HepG2 (cell line): Measurements from ENCODE around the gene PLD2. TPM values are rescaled to one million over a fixed set of nuclear protein-coding genes. Genes with fewer than 3 reads are reported as not detected.

ENCODE experiments used
- AHR ChIP-seq: IDR thresholded peaks from 2 replicates; pipeline ENCODE4 v1.6.1; 2018; ENCODE audit warnings: missing genetic modification reagents, missing compliant biosample characterization
- ARNTL ChIP-seq: sonication (generic); formaldehyde crosslinking; IDR thresholded peaks from 2 replicates; pipeline ENCODE4 v1.4.0; 2020; ENCODE audit warnings: mild to moderate bottlenecking, missing genetic modification reagents
- CHCHD3 ChIP-seq: sonication (generic); formaldehyde crosslinking; IDR thresholded peaks from 2 replicates; pipeline ENCODE4 v1.8.0; 2022; ENCODE audit warnings: mild to moderate bottlenecking, missing genetic modification reagents, moderate library complexity
- CHD4 ChIP-seq: fragments of 200-600 bp; sonication (generic); IDR thresholded peaks from 2 replicates; pipeline ENCODE4 v1.7.0; 2017; ENCODE audit warnings: mild to moderate bottlenecking, low read length, borderline replicate concordance
- HDAC2 ChIP-seq: sonication (generic); formaldehyde crosslinking; IDR thresholded peaks from 2 replicates; pipeline ENCODE4 v1.4.0; 2020; ENCODE audit warnings: missing genetic modification reagents
- HOXD1 ChIP-seq: sonication (generic); formaldehyde crosslinking; IDR thresholded peaks from 2 replicates; pipeline ENCODE4 v1.5.0; 2020; ENCODE audit warnings: missing genetic modification reagents
- MAFG ChIP-seq: sonication (generic); formaldehyde crosslinking; IDR thresholded peaks from 2 replicates; pipeline ENCODE4 v1.5.1; 2020; ENCODE audit warnings: mild to moderate bottlenecking, missing genetic modification reagents
- MATR3 ChIP-seq: sonication (generic); formaldehyde crosslinking; IDR thresholded peaks from 2 replicates; pipeline ENCODE4 v1.4.0; 2020; ENCODE audit warnings: missing genetic modification reagents
- MIER2 ChIP-seq: IDR thresholded peaks from 2 replicates; pipeline ENCODE4 v1.6.1; 2016; ENCODE audit warnings: missing biosample characterization, missing genetic modification reagents
- MXD3 ChIP-seq: IDR thresholded peaks from 2 replicates; pipeline ENCODE4 v1.6.1; 2016; ENCODE audit warnings: mild to moderate bottlenecking, missing biosample characterization, missing genetic modification reagents
- NR1H2 ChIP-seq: sonication (generic); formaldehyde crosslinking; IDR thresholded peaks from 2 replicates; pipeline ENCODE4 v1.8.1; 2022; ENCODE audit warnings: low read depth, missing genetic modification reagents, borderline replicate concordance
- RAD21 ChIP-seq: fragments of 450-650 bp; formaldehyde crosslinking; IDR thresholded peaks from 2 replicates; pipeline ENCODE4 v1.5.0; 2020; ENCODE audit warnings: mild to moderate bottlenecking
- RCOR2 ChIP-seq: IDR thresholded peaks from 2 replicates; pipeline ENCODE4 v1.6.1; 2016; ENCODE audit warnings: missing biosample characterization, missing genetic modification reagents
- SNAPC4 ChIP-seq: sonication (generic); formaldehyde crosslinking; IDR thresholded peaks from 2 replicates; pipeline ENCODE4 v1.4.0; 2020; ENCODE audit warnings: mild to moderate bottlenecking, missing genetic modification reagents
- SP140L ChIP-seq: sonication (generic); formaldehyde crosslinking; IDR thresholded peaks from 2 replicates; pipeline ENCODE4 v1.4.0; 2020; ENCODE audit warnings: missing genetic modification reagents, borderline replicate concordance
- SP5 ChIP-seq: IDR thresholded peaks from 2 replicates; pipeline ENCODE4 v1.6.1; 2016; ENCODE audit warnings: low read depth, borderline replicate concordance
- ZMAT5 ChIP-seq: sonication (generic); formaldehyde crosslinking; IDR thresholded peaks from 2 replicates; pipeline ENCODE4 v1.5.0; 2020; ENCODE audit warnings: mild to moderate bottlenecking, low read depth, missing genetic modification reagents, borderline replicate concordance
- ZMYM4 ChIP-seq: sonication (generic); formaldehyde crosslinking; IDR thresholded peaks from 2 replicates; pipeline ENCODE4 v1.8.1; 2023; ENCODE audit warnings: mild to moderate bottlenecking, missing genetic modification reagents
- ZNF20 ChIP-seq: sonication (generic); formaldehyde crosslinking; IDR thresholded peaks from 2 replicates; pipeline ENCODE4 v1.4.0; 2020; ENCODE audit warnings: mild to moderate bottlenecking, moderate library complexity, missing genetic modification reagents
- ZNF619 ChIP-seq: sonication (generic); formaldehyde crosslinking; IDR thresholded peaks from 2 replicates; pipeline ENCODE4 v1.4.0; 2020; ENCODE audit warnings: mild to moderate bottlenecking, missing genetic modification reagents
- ZNF724P ChIP-seq: sonication (generic); formaldehyde crosslinking; IDR thresholded peaks from 2 replicates; pipeline ENCODE4 v1.8.0; 2022; ENCODE audit warnings: missing genetic modification reagents, borderline replicate concordance
- ZNF800 ChIP-seq: sonication (generic); formaldehyde crosslinking; IDR thresholded peaks from 2 replicates; pipeline ENCODE4 v1.4.0; 2020; ENCODE audit warnings: missing genetic modification reagents
- ZSCAN9 ChIP-seq: IDR thresholded peaks from 2 replicates; pipeline ENCODE4 v1.6.1; 2016; ENCODE audit warnings: borderline replicate concordance
- polyA plus RNA-seq, 8 experiments: library from polyadenylated mRNA; depleted of rRNA in 3 of 8; stranded (reverse) in 7 of 8; unstranded in 1 of 8; fragments of >200 nt; fragmentation: Illumina TruSeq in 4 of 8; extraction: Trizol in 4 of 8; gene quantifications; 2 replicates each; pipeline versions ENCODE4 v1.2.1 to v1.2.3, GENCODE V29; 2011 to 2016; ENCODE audit warnings: low read depth in 4 of 8, missing spikeins in 1 of 8, mixed read lengths in 1 of 8; ENCODE audit not compliant: insufficient read depth in 1 of 8
- total RNA-seq, 5 experiments: library from RNA; depleted of rRNA; stranded (reverse); fragments of >200 nt; fragmentation: Illumina TruSeq; extraction: Trizol; gene quantifications; 2 replicates each; pipeline ENCODE4 v1.2.3, GENCODE V29; 2016; ENCODE audit warnings: low read depth in 1 of 5

Gene PLD2
- total and polyA plus RNA-seq, 2 of the 13 experiments (the other 11 are each of a cell fraction or from before 2014, with no cell fraction given), result 13.4 to 29.7 TPM

- TF ChIP-seq ZMYM4 (CRISPR knock-in tag), result no peak
- no peak for TF ChIP-seq CHCHD3 (CRISPR knock-in tag)
- 0 out of 2 replicates have a peak, but pooled peaks have one; percentile 28 for TF ChIP-seq ZMAT5 (CRISPR knock-in tag)
- TF ChIP-seq MIER2 (CRISPR knock-in tag), result no peak
- TF ChIP-seq RCOR2 (CRISPR knock-in tag), result no peak
- TF ChIP-seq NR1H2 (CRISPR knock-in tag), result no peak
- TF ChIP-seq RAD21 (CRISPR knock-in tag), result peak; percentile 61; the same call in 1 of the 2 replicates
- TF ChIP-seq SP5 (CRISPR knock-in tag), result peak; percentile 59; the same call in 1 of the 2 replicates
- TF ChIP-seq SP140L (CRISPR knock-in tag), result no peak
- no peak for TF ChIP-seq ZNF20 (CRISPR knock-in tag)
- no peak for TF ChIP-seq ZNF724P (CRISPR knock-in tag)
- TF ChIP-seq ZNF800 (CRISPR knock-in tag), result no peak
- peak; percentile 42; the same call in 1 of the 2 replicates for TF ChIP-seq MXD3
- no peak; the same call in 1 of the 2 replicates for TF ChIP-seq HDAC2 (CRISPR knock-in tag)
- no peak for TF ChIP-seq MATR3 (CRISPR knock-in tag)
- peak; percentile 31; the same call in 1 of the 2 replicates for TF ChIP-seq HOXD1 (CRISPR knock-in tag)
- TF ChIP-seq SNAPC4 (CRISPR knock-in tag), result peak; percentile 41; the same call in 1 of the 2 replicates
- no peak for TF ChIP-seq CHD4
- peak; percentile 30; the same call in 1 of the 2 replicates for TF ChIP-seq ZSCAN9 (CRISPR knock-in tag)
- TF ChIP-seq AHR (CRISPR knock-in tag), result no peak
- no peak for TF ChIP-seq ZNF619
- TF ChIP-seq ARNTL (CRISPR knock-in tag), result no peak; the same call in 1 of the 2 replicates
- no peak for TF ChIP-seq MAFG (CRISPR knock-in tag)
Observed at GRCh38 chr17:4788807-4789700, 17.9 kb upstream of the PLD2 start, which contains the start of gene GLTPD2 (continued).
